ENCODE data around the gene PLEKHD1.

PLEKHD1 gene

DNA sequence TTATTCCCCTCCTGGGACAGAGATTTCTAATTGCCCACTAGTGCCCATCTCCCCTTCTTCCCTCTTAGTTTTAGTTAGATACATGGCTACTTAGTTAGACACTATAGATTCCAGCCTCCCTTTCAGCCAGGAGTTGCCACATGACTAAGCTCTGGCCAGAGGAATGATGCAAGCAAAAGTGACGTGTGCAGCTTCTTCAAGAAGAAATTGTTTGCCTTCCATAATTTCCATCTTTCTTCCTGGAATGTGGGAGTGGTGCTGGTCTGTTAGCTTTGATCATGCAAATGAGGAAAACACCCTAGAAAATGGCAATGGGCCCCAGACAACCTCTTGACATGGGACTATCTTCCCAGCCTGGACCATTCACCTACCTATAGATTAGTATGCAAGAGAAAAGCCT, 68.7 kb downstream of the PLEKHD1 start:
- no peak for DNase-seq

DNA sequence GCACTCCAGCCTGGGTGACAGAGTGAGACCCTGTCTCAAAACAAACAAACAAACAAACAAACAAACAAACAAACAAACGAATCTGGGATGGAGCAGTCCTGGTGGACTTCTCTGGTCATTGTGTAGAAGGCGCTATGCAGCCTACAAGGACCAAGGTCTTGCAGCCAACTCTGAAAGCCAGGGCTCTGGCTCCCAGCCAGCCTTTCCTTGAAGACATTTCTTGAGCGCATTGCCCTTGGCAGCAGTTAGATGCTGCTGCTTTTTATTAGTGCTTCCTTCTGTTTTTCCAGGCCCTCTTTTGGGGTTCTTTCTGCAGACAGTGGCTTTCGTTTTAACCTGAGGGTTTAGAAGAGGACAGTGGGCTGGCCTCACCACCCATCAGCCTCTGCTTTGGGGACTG, 70.0 kb downstream of the PLEKHD1 start:
- DNase-seq: no peak

DNA sequence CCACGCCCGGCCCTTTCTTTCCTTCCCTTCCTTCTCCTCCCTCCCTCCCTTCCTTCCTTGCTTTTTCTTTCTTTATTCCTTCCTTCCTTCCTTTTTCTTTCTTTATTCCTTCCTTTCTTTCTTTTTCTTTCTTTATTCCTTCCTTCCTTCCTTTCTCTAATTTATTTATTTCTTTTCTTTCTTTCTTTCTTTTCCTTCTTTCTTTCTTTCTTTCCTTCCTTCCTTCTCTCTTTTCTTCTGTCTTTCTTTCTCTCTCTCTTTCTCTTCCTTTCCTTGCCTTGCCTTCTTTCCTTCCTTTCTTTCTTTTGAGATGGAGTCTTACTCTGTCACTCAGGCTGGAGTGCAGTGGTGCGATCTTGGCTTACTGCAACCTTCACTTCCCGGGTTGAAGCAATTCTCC, 74.2 kb downstream of the PLEKHD1 start:
- no peak for DNase-seq

DNA sequence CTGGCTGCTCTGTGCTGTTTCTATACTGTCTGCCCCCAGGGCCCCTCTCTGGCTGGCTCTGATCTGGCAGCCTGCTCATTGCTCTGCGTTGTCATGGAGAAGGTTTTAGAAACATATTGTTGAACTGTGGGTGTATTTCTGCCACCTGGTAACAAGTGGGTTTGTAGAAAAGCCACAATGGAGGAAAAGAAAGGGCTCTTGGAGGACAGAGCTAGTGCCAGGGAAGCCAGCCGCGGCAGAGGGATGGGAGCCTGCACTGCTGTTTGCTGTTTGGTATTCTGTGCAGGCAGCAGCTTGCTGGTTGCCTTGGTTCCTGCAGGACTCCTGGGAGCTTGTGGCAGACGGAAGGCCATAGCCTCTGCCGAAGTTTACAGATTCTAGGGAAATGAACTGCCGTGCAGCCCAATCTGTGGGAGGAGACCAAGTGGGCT, 75.1 kb downstream of the PLEKHD1 start:
- peak; percentile 89 for DNase-seq

DNA sequence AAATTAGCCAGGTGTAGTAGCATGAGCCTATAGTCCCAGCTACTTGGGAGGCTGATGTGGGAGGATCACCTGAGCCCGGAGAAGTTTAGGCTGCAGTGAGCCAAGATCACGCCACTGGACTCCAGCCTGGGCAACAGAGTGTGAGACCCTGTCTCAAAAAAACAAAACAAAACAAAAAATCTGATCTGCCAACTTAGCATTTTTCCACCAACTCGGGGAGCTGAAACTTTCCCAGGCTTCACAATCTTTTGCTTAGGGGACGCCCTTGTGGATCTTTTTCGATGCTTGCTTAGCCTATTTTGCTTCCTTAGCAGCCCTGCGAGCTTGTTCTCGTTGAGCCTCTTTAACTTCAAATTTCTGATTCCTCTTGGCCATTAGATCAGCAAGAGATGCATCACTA, 76.3 kb downstream of the PLEKHD1 start:
- DNase-seq: no peak

DNA sequence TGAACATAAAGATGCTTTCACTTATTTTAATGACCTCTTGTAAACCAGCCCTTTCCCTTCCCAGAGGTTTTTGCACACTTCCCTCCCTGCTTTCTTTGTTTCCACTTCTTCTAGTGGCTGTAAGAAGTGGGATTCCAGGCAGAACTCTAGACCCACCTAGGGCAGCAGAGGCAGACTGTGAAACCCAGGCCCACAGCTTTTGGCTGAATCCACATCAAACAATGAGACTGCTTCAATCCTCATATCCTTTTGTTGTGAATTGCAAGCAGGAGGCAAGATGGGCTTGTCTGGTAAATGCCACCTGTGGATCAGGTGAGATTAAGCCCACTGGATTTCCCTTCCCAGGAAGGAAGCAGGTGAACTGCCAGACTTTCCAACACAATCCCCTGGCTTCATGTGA, 77.4 kb downstream of the PLEKHD1 start:
- DNase-seq: peak; percentile 9

DNA sequence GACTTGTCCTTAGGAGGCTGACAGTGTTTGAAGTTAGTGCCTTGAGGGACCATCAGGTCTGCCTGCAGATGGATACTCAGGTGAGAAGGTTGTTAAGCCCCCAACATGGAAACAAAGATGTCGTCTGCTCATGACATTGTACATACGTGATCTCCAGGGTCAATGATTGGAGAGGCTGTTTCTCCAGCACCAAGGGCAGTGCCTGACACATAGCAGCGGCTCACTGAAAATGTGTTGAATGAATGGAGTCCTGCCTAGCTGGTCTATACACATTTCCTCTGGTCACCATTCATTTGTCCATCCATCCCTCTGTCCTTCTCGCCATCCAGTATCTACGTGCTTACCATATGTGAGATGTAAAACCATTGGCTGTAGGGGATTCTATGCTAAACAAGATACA, 83.0 kb downstream of the PLEKHD1 start:
- DNase-seq: no peak

DNA sequence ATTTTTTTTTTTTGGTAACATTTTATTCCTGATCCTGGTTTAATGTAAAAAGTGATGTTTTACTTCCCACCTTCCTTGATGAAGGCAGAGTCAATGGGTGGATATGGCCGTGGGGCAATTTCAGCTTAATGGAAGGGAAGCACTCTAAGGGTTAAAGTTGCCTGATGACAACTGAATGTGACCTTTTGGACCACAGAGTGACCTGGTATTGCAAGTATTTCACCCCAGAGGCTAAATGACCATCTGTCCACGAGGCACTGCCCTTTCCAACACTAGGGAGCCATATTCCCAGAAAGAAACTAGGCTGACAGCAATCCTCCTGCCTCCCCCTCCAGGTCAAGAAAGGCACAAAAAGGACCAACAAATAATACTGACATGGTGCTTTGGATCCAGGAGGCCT, 85.3 kb downstream of the PLEKHD1 start:
- DNase-seq: no peak

DNA sequence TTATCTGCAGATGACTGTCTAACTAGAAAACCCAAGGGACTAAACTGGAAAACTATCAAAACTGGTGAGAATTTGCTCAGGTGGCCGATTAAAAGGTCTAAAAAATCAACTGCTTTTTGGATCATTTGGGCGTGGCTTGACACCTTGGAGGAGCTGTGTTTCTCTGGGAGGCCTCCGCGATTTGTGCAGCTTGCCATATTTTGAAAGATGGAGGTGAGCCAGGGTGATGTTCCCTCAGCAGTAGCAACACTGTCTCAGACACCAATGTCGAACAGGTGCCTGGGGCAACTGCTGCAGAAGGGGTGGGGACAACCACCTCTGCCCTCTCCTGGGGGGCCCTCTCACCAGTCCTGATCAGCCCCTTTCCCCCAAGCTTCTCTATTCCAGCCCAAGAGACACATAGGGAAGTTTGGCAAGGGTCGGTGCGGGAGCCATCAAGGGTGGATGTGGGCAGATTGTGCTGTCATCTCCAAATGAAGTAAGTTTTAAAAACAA, 86.4 kb downstream of the PLEKHD1 start:
- DNase-seq: no peak

DNA sequence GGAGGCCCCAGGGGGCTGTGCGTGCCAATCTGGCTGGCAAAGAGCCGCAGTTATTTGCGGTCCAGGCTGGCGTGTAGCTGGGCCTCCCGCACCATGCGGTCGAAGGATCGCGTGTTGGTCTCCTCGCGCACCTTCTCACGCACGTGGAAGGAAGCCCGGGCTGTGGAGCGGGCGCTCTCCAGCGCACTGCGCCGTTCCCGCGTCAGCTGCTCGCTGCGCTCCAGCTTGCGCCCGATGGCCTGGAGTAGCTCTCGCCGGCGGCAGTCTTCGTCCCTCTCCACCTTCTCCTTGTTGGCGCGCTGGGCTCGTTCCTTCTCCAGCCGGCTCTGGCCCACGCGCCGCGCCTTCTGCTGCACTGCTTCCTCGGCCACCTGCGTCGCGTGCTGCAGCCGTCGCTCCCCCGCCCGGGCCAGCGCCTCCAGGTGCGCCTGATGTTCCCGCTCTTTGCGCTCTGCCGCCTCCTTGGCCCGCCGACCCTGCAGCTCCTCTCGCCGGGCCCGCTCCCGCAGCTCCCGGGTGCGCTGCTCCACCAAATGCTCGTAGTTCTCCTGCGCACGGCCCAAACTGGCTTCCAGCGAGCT, 87.0 kb downstream of the PLEKHD1 start:
- DNase-seq: no peak

DNA sequence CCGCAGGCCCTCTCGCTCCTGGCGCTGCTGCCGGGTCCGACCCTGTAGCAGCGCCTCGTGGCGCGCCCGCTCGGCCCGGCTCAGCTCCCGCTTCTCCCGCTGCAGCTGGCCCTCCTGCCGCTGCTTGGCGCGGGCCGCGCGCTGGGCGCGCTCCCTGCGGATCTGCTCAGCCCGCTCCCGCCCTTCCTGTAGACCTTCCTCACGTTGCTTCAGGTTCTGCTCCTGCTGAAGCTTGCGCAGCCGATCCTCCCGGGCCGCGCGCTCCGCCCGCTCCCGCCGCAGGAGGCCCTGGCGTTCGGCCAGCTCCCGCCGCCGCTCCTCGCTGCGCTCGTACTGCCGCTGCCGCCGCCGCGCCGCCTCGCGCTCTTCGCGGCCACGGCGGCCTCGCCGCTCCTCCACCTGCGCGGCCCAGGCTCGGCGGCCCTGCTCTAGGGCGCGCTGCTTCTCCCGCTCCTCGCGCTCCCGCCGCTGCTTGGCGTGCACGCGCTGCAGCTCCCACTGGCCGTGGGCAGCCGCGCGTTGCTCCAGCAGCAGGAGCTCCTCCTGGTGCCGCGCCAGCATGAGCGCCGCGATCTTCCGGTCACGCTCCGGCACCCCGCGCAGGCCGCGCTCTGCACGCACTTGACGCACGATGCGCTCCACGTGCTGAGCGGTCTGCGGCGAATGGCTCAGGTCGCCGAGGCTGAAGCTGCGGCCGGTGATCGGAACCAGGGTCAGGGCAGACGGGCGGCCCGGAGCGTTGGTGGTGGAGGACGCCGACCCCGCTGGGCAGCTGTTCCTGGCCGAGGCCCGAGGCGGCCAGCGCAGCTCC, 87.7 kb downstream of the PLEKHD1 start:
- DNase-seq: no peak

DNA sequence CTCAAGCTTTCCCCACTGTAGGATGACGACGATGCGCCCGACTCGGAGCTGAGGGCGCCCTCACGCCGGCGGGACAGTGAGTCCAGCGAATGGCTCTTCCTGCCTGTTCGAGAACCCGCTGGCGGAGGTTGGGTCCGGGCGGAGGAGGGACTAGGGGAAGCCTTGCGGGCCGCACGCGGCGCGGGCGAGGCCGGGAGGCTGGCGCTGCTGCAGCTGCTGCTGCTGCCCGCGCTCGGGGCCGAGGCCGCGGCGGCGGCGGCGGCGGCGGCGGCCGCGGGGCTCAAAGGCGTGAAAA, 88.3 kb downstream of the PLEKHD1 start:
- DNase-seq: no peak

DNA sequence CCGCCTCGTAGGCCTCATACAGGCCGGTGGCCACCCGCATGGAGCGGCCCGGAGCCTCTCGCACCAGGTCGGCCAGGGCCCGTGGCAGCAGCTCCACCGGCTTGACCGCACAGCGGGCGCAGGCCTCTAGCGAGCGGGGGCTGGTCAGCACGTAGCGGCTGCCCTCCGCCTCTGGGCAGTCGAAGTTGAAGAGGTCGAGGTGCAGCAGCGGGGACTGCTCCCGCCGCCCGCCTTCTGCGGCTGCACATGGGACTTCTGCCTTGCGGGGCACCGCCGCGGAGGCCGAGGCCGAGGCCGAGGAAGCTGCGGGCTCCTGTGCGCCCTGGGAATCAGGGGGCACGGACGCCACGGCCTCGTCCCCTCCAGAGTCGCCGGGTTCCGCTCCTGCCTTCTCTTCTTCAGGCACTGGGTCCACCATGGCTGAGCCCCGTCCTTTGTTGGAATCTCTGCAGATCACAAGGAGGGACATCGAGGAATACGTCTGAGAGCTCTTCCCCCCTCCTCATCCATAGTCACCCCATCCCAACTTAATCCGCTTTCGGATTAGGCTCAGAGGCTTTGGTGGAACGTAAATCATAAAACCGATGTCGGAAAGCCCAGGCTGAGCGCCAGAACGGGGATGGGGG, 88.8 kb downstream of the PLEKHD1 start:
- no peak for DNase-seq

DNA sequence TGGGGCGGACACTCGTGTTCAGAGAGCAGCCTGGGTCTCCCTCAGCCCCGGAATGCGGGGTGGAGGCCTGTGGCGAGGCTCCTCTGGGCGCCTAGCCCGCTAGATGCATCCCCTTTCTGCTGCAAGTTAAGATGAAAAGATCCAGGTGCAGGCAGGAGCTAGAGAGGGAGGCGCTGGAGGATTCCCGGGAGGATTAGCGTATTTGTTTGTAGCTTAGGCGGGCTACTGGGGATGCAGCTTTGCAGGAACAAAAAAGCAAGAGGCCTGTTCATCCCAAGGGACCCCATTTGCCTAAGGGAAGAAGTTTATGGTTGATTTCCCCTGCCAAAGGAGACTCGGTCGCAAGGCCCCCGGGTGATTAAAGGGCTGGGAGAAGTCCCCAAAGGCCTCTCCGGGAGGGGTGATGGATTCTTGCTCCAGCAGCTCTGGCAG, 89.3 kb downstream of the PLEKHD1 start:
- peak; percentile 93 for DNase-seq

DNA sequence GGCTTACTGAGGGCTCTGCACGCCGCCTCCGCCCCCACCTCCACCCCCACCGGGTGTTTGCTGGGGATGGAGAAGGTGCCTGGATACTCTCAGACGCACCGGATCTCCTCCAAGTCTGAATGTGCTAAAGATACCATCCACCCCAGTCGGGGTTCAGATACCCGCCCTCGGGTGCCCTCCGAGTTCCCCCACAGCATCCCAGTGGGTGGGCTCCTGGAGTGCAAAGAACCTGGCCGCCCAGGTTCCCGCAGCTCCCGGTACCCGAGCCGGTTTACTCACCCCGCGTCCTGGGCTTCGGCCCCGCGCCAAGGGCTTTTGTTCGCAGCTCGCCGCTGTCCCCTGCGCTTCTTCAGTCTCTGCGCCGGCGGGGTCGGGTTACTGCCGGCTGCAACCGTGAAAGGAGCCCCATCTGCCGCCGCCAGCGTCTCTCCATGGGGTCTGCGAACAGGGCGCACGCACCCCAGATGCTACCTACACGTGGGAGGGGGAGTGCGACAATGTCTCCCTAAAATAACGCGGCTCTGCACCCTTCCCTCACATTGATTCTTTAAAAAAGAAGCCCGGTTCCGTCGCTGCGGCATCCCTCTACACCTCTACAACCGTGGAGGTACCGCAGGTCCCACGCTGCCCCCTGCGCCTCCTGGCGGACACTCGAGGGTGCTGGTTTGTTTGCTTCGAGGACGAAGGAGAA, 89.9 kb downstream of the PLEKHD1 start, which contains the start of gene CCDC177:
Gene CCDC177, minus strand, starts transcription at position 609 of the 691 bp plus-strand sequence. CDS start 1,249 bp downstream, outside the sequence.
- peak; percentile 94 for DNase-seq

DNA sequence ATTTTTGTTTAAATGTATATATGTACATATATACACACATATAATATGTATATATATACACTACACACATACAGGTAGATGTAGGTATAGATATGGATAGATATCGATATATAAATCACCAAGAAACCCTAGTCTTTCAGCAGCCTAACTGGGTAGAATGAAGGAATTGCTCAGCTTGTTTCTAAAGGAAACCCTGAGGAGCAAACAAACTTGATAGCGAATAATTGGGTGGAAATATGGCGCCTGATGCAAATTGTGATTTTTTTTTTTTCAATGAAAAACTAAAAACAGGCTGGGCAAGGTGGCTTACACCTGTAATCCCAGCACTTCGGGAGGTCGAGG, 90.4 kb downstream of the PLEKHD1 start:
- DNase-seq: no peak

DNA sequence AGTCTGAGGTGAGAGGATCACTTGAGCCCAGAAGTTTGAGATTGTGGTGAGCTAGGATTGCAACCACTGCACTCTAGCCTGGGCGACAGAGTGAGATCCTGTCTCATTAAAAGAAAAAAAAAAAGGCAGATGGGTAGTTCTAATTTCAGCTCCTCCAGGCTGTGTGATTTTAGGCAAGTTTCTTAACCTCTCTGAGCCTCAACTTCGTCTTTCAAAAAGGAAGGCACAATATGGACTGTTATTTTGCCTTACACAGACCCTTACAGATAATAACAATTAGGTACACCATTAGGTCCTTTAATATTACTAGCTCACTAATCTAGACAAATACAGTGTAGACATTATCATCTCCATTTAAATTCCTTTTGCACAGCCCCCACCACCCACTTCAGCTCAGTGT, 94.9 kb downstream of the PLEKHD1 start:
- DNase-seq: no peak

DNA sequence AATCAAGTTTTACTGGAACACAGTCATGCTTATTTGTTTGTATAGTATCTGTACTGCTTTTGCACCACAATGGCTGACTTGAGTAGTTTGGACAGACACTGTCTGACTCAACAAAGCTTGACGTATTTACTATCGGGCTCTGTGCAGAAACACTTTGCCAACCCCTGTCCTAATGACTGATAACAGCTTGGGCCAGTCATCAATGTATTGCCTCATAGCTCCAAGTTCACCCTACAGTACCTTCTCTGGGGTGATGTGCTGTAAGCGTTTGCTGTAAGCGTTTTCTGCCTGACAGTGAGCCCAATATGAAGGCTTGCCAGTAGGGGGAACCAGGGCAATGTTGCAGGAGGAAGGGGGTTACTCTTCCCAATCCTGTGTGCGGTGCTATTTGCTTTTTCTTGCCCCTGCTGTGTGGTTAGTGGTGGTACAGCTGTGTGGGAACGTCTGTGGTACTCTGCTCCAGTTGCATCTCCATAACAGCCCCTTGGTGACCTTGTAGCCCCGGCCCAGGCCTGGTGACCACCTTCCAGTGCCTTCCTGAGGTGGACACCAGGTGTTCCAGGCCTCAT, 95.6 kb downstream of the PLEKHD1 start:
- peak; percentile 85 for DNase-seq
